OCI-LY3 (cell line): Measurements from ENCODE around the gene OPRL1.

Experiments used
- EZH2phosphoT487 ChIP-seq: fragments of 200-600 bp; shearing (Covaris generic); IDR thresholded peaks from 2 replicates; pipeline ENCODE4 v1.6.1; 2018; ENCODE audit warnings: antibody characterized with exemption, mixed run types, low read depth
- TF ChIP-seq, protein P1 (sequence below): fragments of 200-600, 300-600 bp; sonication (generic); IDR thresholded peaks from 2 replicates; pipeline ENCODE4 v1.5.1; 2014; ENCODE audit warnings: antibody characterized with exemption, low read length, low read depth

DNA sequence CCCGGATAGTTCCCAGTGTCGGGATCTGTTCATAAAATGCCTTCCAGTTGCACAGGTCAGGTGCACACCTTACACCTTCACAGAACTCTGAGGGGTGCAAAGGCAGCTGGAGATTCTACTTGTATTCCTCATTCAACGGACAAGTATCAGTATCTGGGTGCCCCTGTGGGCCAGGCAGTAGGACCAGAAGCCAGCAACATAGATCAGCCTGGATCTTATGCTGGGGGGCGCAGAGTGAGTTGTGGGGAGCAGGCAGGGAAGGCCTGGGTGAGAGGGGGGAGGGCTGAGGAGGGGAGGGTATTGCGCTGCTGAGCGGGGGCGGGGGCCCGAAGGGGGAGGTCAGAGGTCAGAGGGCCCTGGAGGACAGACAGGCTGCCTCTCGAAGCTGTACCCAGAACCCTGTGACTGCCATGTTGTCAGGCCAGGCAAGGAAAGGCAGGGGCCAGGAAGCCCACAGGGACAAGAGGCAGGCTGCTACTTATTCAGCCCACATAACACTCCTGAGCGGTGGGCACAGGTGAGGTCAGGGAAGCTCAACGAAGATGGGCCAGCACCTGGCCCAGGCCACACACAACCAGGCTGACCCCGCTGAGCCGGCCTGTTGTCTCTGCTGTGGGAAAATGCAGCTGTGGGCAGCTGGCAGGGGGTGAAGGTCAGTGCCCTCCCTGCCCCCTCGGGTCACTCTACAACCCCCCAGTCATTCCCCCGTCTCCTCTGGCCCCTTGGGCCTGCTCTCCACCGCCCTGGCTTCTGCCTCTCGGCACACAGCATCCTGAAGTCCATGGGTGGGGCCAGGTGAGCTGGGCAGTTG, 1.1 kb downstream of the OPRL1 start:
- TF ChIP-seq, protein P1, sequence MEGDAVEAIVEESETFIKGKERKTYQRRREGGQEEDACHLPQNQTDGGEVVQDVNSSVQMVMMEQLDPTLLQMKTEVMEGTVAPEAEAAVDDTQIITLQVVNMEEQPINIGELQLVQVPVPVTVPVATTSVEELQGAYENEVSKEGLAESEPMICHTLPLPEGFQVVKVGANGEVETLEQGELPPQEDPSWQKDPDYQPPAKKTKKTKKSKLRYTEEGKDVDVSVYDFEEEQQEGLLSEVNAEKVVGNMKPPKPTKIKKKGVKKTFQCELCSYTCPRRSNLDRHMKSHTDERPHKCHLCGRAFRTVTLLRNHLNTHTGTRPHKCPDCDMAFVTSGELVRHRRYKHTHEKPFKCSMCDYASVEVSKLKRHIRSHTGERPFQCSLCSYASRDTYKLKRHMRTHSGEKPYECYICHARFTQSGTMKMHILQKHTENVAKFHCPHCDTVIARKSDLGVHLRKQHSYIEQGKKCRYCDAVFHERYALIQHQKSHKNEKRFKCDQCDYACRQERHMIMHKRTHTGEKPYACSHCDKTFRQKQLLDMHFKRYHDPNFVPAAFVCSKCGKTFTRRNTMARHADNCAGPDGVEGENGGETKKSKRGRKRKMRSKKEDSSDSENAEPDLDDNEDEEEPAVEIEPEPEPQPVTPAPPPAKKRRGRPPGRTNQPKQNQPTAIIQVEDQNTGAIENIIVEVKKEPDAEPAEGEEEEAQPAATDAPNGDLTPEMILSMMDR: no peak
- no peak for TF ChIP-seq EZH2phosphoT487
